Choroid plexus epithelial cell (primary cell): ENCODE data around the gene NYAP2.

Experiments used
- DNase-seq: peaks from one replicate; pipeline ENCODE4 v3.0.0-alpha.2; 2010; ENCODE audit warnings: low read depth
- H3K4me3 ChIP-seq: 2 replicates; pipeline ENCODE4 v1.5.1; 2011; ENCODE audit warnings: low read depth, mild to moderate bottlenecking, control low read depth, low read length, moderate library complexity
- TF ChIP-seq, protein P1 (sequence below): conservative IDR thresholded peaks from 2 replicates; pipeline ENCODE4 v1.5.1; 2011; ENCODE audit warnings: low read depth, mild to moderate bottlenecking, control low read depth, inconsistent platforms, low read length, moderate library complexity

NYAP2 gene

DNA sequence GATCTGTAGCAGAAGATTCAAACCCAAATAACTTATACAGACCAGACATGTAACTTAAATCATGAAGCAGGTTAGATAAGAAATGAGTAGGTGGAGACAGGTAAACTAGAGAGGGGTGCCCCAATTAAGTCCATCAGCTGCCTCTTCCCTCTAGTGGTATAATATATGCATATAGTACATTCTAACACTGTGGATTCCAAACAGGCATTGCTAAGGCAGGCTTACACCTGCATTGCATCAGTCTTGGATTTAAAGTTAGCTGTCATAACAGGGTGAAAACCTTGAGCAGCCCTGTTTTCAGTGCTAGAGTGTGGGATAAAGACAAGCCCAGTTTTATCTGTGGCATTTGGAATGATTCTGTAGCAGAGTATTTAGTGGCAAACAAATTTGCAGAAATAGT, 63.4 kb downstream of the NYAP2 start:
- DNase-seq = peak; percentile 45
- no peak overlapping the region for H3K4me3 ChIP-seq
- TF ChIP-seq, protein P1, sequence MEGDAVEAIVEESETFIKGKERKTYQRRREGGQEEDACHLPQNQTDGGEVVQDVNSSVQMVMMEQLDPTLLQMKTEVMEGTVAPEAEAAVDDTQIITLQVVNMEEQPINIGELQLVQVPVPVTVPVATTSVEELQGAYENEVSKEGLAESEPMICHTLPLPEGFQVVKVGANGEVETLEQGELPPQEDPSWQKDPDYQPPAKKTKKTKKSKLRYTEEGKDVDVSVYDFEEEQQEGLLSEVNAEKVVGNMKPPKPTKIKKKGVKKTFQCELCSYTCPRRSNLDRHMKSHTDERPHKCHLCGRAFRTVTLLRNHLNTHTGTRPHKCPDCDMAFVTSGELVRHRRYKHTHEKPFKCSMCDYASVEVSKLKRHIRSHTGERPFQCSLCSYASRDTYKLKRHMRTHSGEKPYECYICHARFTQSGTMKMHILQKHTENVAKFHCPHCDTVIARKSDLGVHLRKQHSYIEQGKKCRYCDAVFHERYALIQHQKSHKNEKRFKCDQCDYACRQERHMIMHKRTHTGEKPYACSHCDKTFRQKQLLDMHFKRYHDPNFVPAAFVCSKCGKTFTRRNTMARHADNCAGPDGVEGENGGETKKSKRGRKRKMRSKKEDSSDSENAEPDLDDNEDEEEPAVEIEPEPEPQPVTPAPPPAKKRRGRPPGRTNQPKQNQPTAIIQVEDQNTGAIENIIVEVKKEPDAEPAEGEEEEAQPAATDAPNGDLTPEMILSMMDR = peak; percentile 9

GRCh38 chr2:225463449-225463848, 63.9 kb downstream of the NYAP2 start:
- no peak overlapping the region for H3K4me3 ChIP-seq
- TF ChIP-seq, protein P1 = no peak
- DNase-seq = no peak

- H3K4me3 ChIP-seq = no peak overlapping the region
- DNase-seq = no peak
- TF ChIP-seq, protein P1 = no peak
Observed at GRCh38 chr2:225464346-225465025, 65.0 kb downstream of the NYAP2 start.

DNA sequence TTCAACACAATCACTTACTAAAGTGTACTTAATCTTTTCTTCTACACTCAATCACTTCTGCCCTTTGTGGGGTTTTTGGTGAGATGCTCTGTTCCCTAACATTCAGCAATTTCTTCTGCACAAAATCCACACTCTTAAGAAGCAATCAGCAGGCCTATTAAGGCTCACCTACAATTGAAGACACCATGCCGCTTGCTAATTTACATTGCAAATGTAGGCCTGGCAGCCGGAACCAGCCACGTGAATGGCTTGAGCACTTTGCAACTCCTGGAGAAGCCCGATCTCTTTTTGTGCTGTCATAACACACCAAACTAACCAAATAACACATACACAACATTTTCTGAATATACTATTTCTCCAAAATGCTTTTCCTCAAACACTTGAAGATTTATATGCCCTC, 66.3 kb downstream of the NYAP2 start:
- no peak for DNase-seq
- no peak overlapping the region for H3K4me3 ChIP-seq
- TF ChIP-seq, protein P1 = no peak

GRCh38 chr2:225466891-225467604, 67.5 kb downstream of the NYAP2 start:
- DNase-seq = peak; percentile 11
- no peak overlapping the region for H3K4me3 ChIP-seq
- TF ChIP-seq, protein P1 = no peak

GRCh38 chr2:225468131-225468530, 68.6 kb downstream of the NYAP2 start:
- H3K4me3 ChIP-seq = no peak overlapping the region
- TF ChIP-seq, protein P1 = no peak
- peak; percentile 57 for DNase-seq
